ENCODE data around the gene UPF2. TPM values are rescaled to one million over a fixed set of nuclear protein-coding genes. Genes with fewer than 3 reads are reported as not detected.
"Not testable (repeated sequence)": the region's sequence is repeated elsewhere in the genome, so short reads cannot be mapped to it uniquely, and the experiment has no call there.

Gene UPF2
- total and polyA plus RNA-seq, 5 donors = 8.8 to 21.0 (median 17.6) TPM

DNA sequence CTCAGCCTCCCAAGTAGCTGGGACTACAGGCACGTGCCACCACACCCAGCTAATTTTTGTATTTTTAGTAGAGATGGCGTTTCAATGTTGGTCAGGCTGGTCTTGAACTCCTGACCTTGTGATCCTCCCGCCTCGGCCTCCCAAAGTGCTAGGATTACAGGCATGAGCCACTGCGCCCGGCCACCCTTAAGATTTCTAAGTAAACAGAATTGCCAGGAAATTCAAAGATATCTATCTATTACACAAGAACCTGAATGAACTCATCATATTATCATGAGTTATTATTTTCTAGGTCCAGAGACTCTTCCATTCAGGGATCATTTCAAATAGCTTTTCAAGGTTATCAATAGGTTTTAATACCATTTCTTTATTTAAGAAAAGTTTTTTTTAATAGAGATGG, 29.2 kb downstream of the UPF2 start:
- ATAC-seq; H3K27ac ChIP-seq (ENCODE audit: low read length); H3K9me3 ChIP-seq (ENCODE audit: control insufficient read depth, low read length); H3K27me3 ChIP-seq (ENCODE audit: control insufficient read depth, insufficient read depth); DNase-seq; H3K4me1 ChIP-seq (ENCODE audit: control insufficient read depth, insufficient read depth, low read length); intact Hi-C loops (cut with DNase I); H3K4me3 ChIP-seq (ENCODE audit: low read length): not testable (repeated sequence)
- 97% methylated on average over 6 of the region's 6 CpGs for WGBS

DNA sequence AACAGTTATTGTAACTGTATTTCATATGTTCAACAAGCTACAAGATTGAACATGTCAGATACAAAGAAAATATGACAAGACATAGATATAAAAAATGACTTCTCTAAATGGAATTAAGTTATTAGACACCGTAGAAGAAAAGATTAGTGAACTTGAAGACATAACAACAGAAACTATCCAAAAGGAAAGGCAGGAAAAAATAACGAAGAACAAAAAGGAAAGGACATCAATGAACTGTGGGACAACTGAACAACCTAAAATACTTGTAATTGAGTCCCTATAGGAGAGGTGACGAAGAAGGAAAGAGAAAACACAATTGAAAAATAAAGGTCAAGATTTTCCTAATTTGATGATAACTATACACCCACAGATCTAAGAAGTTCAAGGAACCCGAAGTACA, 32.3 kb downstream of the UPF2 start:
- H3K27me3 ChIP-seq (ENCODE audit: control insufficient read depth, insufficient read depth) = no peaks in the 10 kb centered on the region
- no peaks in the 10 kb centered on the region for H3K4me1 ChIP-seq (ENCODE audit: control insufficient read depth, insufficient read depth, low read length)
- ATAC-seq = no peak
- no peak overlapping the region for H3K27ac ChIP-seq (ENCODE audit: low read length)
- H3K4me3 ChIP-seq (ENCODE audit: low read length) = no peak overlapping the region
- H3K9me3 ChIP-seq (ENCODE audit: control insufficient read depth, low read length) = no peaks in the 10 kb centered on the region
- no peak for DNase-seq
- WGBS = 98% methylated on average over 4 of the region's 4 CpGs
- intact Hi-C loops (cut with DNase I) = no loop called here

DNA sequence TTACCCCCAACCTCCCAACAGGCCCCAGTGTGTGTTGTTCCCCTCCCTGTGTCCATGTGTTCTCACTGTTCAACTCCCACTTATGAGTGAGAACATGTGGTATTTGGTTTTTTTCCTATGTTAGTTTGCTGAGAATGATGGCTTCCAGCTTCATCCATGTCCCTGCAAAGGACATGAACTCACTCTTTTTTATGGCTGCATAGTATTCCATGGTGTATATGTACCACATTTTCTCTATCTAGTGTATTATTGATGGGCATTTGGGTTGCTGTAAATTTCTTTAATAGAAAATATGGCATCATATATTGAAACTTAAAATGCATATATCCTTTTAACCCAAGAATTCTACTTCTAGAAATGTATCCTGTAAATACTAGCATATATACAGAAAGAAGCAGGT, 33.8 kb downstream of the UPF2 start:
- ATAC-seq; intact Hi-C loops (cut with DNase I); H3K4me3 ChIP-seq (ENCODE audit: low read length): not testable (repeated sequence)

DNA sequence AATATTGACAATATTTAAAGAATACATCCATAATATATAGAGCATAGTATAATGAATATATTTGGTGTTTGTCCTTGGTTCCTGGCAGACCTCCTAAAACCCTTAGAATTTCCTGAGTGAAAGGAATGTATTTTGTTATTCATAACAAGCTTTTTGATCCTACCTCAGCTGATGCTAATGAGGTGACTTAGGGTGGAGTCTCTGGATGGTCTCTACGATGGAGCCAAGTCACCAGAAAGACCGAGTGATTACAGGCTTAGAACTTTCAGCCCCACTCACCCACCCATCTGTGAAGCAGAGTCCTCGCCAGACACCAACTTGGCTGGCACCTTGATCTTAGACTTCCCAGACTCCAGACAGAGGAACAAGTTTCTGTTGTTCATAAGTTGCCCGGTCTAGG, 35.9 kb downstream of the UPF2 start:
- Histone ChIP-seq H3K9me3 (ENCODE audit: control insufficient read depth, low read length) (no peaks in the 10 kb centered on the region), H3K27me3 (ENCODE audit: control insufficient read depth, insufficient read depth) (no peaks in the 10 kb centered on the region), H3K4me3 (ENCODE audit: low read length) (no peak overlapping the region), H3K27ac (ENCODE audit: low read length) (no peak overlapping the region), H3K4me1 (ENCODE audit: control insufficient read depth, insufficient read depth, low read length) (no peaks in the 10 kb centered on the region)
- DNase-seq (no peak), ATAC-seq (no peak)
- intact Hi-C loops (cut with DNase I) = no loop called here
- 89% methylated on average over 4 of the region's 4 CpGs for WGBS

More for the DNA sequence above, 33.8 kb downstream of the UPF2 start:
- DNase-seq; H3K4me1 ChIP-seq (ENCODE audit: control insufficient read depth, insufficient read depth, low read length); H3K9me3 ChIP-seq (ENCODE audit: control insufficient read depth, low read length); H3K27ac ChIP-seq (ENCODE audit: low read length); H3K27me3 ChIP-seq (ENCODE audit: control insufficient read depth, insufficient read depth): not testable (repeated sequence)

DNA sequence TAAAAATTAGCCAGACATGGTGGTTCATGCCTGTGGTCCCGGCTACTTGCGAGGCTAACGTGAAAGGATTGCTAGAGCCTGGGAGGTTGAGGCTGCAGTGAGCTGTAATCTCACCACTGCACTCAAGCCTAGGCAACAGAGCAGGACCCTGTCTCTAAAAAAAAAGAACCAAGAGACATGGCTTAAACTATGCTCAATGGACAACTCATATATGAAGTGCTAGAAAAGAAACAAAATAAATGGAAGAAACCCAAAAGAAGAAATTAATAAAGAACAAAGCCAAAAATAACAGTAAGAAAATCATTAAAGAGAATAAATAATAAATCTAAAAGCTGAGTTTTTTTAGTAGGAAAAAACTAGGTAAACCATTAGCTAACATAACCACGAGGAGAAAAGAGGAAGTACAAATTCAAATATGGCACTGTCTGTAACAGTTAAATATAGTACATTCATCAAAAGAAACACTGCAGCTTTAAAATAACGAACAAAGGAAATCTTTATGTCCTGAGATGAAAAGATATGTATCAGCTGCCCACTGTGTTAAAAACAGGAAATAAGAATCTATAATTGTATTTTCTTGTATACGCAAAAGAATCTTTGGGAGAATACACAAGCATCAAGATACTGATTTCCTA, 48.7 kb downstream of the UPF2 start:
- H3K9me3 ChIP-seq (ENCODE audit: control insufficient read depth, low read length) = no peaks in the 10 kb centered on the region
- no peak for DNase-seq
- H3K4me3 ChIP-seq (ENCODE audit: low read length) = no peak overlapping the region
- H3K27ac ChIP-seq (ENCODE audit: low read length) = no peak overlapping the region
- WGBS = 71% methylated on average over 6 of the region's 6 CpGs
- no peaks in the 10 kb centered on the region for H3K4me1 ChIP-seq (ENCODE audit: control insufficient read depth, insufficient read depth, low read length)
- ATAC-seq = no peak
- intact Hi-C loops (cut with DNase I) = no loop called here
- no peaks in the 10 kb centered on the region for H3K27me3 ChIP-seq (ENCODE audit: control insufficient read depth, insufficient read depth)

DNA sequence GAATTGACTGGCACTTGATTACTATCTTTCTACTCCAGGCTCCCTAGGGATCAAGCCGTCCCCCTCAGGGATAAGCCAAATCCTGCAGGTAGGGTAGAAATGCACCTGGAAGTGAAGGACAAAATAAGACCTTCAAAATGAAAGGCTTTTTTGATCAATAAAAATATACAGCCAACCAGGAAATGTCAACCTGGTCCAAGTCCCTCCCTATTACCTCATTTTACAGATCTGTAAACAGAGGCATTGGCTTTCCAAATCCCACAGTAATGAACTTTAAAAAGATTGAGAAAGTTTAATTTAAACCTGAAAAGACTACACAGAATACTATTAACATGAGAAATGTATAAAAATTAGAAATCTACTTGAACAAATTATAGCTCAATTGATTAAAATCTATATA, 53.7 kb downstream of the UPF2 start:
- Histone ChIP-seq H3K9me3 (ENCODE audit: control insufficient read depth, low read length) (no peaks in the 10 kb centered on the region), H3K4me1 (ENCODE audit: control insufficient read depth, insufficient read depth, low read length) (no peaks in the 10 kb centered on the region), H3K4me3 (ENCODE audit: low read length) (no peak overlapping the region), H3K27me3 (ENCODE audit: control insufficient read depth, insufficient read depth) (no peaks in the 10 kb centered on the region), H3K27ac (ENCODE audit: low read length) (no peak overlapping the region)
- no peak for ATAC-seq
- 73% methylated on average over 1 of the region's 1 CpG for WGBS
- intact Hi-C loops (cut with DNase I) = loop anchor here in 3 of 4 donors (5.0 kb wide), 3 partner anchors 192 to 207 kb away; no protein-coding TSS in a partner anchor
- DNase-seq = no peak

DNA sequence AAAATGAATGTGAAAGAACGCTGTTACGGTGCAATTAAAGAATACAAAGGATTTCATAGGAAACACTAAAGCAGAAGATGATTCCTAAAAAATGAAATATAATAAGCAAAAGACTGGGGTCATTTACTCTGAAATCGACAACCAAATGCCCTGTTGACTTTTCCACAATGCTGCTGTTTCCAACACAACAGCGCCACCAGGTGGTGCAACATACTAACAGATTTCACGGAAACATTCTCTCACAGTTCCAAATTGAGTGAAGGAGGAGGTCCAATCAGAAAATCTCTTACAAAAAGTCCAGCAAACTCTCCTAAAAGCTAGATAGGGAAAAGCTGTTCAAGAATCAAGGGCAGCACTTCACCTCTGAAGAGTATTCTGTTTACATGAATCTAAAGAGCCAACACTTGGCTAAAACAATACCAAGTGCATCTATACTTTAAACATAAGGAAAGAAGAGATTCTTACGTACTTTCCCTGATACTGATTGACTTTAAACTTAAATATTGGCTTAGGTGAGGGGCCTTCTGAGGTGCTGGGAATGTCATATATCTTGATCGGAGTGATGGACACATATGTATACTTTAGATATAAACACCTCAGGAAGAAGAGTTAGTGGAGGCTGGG, 55.9 kb downstream of the UPF2 start:
- ATAC-seq = peak; percentile 47 to 66
- intact Hi-C loops (cut with DNase I) = loop anchor here in 3 of 4 donors (5.0 kb wide), 3 partner anchors 189 to 204 kb away; no protein-coding TSS in a partner anchor
- Histone ChIP-seq H3K9me3 (ENCODE audit: control insufficient read depth, low read length) (no peaks in the 10 kb centered on the region), H3K4me3 (ENCODE audit: low read length) (no peak overlapping the region), H3K27ac (ENCODE audit: low read length) (no peak overlapping the region), H3K27me3 (ENCODE audit: control insufficient read depth, insufficient read depth) (no peaks in the 10 kb centered on the region), H3K4me1 (ENCODE audit: control insufficient read depth, insufficient read depth, low read length) (no peaks in the 10 kb centered on the region)
- WGBS = 39% methylated on average over 7 of the region's 7 CpGs
- DNase-seq = peak; percentile 80 to 92 (median 80)

DNA sequence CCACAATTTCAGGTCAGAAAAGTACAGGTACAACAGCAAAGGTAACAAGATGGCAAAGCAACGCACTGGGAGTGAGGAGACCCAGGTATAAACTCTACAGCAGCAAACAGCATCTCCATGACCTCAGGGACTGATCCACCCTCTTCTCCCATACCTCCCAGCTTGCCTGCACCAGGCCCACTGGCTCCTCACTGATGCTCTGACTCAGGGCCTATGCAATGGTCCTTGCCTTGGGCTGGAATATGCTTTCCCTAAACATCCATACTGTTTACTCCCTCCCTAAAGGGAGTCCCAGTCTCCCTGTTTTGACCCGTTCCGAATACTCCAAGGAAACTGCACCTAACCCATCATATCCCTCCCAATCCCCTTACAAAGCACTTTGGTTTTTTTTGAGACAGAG, 60.4 kb downstream of the UPF2 start:
- no peak overlapping the region for H3K27ac ChIP-seq (ENCODE audit: low read length)
- intact Hi-C loops (cut with DNase I) = no loop called here
- no peak for ATAC-seq

DNA sequence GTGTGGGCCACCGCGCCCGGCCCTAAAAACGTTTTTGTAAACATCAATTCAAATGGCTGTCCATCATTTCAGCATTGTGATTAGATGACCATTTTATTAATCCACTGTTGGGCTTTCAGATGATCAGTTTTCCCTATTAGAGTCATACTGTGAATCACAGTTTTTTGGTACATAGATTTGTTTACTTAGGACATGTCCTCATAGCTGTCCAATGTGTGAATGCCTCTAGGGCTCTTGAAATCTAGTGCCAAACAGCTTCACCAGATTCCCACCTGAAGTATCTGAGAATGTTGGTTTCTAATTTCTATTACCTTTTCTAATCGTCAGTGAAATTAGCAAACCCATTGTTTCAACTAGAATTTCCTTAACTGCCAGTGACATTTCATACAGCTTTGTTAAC, 66.8 kb downstream of the UPF2 start:
- Histone ChIP-seq H3K27ac (ENCODE audit: low read length) (no peak overlapping the region), H3K4me3 (ENCODE audit: low read length) (no peak overlapping the region), H3K9me3 (ENCODE audit: control insufficient read depth, low read length) (no peaks in the 10 kb centered on the region), H3K4me1 (ENCODE audit: control insufficient read depth, insufficient read depth, low read length) (no peaks in the 10 kb centered on the region), H3K27me3 (ENCODE audit: control insufficient read depth, insufficient read depth) (no peaks in the 10 kb centered on the region)
- DNase-seq = no peak
- WGBS = 96% methylated on average over 5 of the region's 5 CpGs
- intact Hi-C loops (cut with DNase I) = no loop called here
- ATAC-seq = no peak

More for the DNA sequence above, 60.4 kb downstream of the UPF2 start:
- DNase-seq = no peak
- Histone ChIP-seq H3K4me1 (ENCODE audit: control insufficient read depth, insufficient read depth, low read length) (no peaks in the 10 kb centered on the region), H3K9me3 (ENCODE audit: control insufficient read depth, low read length) (no peaks in the 10 kb centered on the region), H3K4me3 (ENCODE audit: low read length) (no peak overlapping the region), H3K27me3 (ENCODE audit: control insufficient read depth, insufficient read depth) (no peaks in the 10 kb centered on the region)
- WGBS = 97% methylated on average over 3 of the region's 3 CpGs

DNA sequence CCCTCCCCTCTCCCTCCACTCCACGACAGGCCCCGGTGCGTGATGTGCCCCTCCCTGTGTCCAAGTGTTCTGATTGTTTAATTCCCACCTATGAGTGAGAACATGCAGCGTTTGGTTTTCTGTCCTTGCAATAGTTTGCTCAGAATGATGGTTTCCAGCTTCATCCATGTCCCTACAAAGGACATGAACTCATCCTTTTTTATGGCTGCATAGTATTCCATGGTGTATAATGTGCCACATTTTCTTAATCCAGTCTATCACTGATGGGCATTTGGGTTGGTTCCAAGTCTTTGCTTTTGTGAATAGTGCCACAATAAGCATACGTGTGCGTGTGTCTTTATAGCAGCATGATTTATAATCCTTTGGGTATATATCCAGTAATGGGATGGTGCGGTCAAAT, 70.1 kb downstream of the UPF2 start:
- H3K4me1 ChIP-seq (ENCODE audit: control insufficient read depth, insufficient read depth, low read length); H3K27ac ChIP-seq (ENCODE audit: low read length); H3K9me3 ChIP-seq (ENCODE audit: control insufficient read depth, low read length); DNase-seq; H3K4me3 ChIP-seq (ENCODE audit: low read length); intact Hi-C loops (cut with DNase I); H3K27me3 ChIP-seq (ENCODE audit: control insufficient read depth, insufficient read depth); ATAC-seq: not testable (repeated sequence)
- WGBS = 90% methylated on average over 7 of the region's 7 CpGs

DNA sequence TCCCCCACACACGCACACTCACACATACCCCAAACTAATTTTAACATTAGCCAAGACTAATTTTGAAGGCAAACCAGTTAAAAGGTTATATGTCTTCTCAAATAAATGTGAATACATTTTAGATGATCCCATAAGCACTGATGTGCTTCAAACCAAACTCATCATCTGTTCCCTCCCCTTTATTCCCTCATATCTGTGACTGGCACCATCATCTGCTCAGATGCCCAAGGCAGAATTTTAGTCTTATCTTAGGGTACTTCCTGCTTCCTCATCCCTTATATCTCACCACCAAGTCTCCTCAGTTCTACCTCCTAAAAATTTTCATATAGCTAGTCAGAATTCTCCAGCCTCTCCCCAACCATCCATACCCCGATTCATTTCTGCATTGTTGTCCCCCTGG, 80.4 kb downstream of the UPF2 start:
- Histone ChIP-seq H3K9me3 (ENCODE audit: control insufficient read depth, low read length) (no peaks in the 10 kb centered on the region), H3K27me3 (ENCODE audit: control insufficient read depth, insufficient read depth) (no peaks in the 10 kb centered on the region), H3K4me1 (ENCODE audit: control insufficient read depth, insufficient read depth, low read length) (no peaks in the 10 kb centered on the region), H3K4me3 (ENCODE audit: low read length) (no peak overlapping the region), H3K27ac (ENCODE audit: low read length) (no peak overlapping the region)
- intact Hi-C loops (cut with DNase I) = no loop called here
- DNase-seq (no peak), ATAC-seq (no peak)
- WGBS = 96% methylated on average over 2 of the region's 2 CpGs

All from right cardiac atrium (tissue), 5 donors.